ENCODE measurements around the gene ZCCHC4.

The ZCCHC4 gene

DNA sequence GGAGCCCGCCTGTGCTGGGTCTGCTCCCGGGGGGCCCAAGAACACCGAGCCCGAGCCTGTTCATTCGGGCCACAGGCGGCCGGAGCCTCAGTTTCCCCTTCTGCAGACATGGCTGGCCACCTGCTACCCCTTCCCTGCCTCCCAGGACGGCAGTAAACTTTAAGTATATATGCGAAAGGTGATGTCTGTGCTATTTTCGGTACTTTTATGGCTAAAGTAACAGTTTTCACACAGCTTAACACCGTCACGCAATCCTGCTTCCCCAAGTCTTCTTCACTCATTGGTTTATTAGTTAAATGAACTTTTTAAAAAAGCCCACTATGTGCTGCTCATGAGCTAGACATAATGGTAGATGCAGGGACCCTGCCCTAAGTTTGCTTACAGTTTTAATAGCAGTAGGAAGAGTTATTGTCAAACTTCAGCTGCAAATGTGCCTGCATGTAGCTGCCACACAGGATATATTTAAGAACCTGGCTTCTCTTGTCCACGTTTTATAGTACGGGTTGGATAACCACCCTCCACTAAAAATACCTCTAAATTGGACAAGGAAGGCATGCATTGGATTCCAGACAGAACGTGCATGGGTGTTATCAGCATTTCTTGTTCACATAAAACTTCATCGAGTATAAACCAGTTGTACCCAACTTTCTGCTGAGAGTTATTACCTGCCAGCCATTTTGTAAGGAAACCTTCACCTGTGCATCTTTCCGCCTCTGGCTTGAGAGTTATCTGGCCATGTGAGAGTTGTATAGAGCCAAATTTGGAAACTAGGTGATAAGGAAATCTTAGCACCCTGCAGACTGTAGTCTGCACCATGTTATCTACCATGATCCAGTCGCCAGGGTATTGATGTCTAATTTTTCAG, 65.2 kb downstream of the ZCCHC4 start:
- DNase-seq = no peak

DNA sequence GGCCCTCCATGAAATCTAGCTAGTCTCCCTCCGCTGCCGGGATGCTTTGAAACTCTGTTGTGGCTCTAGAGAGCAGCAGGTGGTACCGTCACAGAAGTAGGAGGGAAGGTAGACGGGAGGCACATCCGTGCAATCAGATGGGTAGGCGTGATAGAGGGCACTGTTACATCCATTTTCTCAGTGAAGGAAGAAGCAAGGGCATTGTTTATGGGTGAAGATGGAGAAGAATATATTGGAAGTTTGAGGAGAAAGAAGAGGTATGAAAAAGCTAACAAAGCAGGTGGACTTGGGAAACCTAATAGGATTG, 65.8 kb downstream of the ZCCHC4 start:
- no peak for DNase-seq

DNA sequence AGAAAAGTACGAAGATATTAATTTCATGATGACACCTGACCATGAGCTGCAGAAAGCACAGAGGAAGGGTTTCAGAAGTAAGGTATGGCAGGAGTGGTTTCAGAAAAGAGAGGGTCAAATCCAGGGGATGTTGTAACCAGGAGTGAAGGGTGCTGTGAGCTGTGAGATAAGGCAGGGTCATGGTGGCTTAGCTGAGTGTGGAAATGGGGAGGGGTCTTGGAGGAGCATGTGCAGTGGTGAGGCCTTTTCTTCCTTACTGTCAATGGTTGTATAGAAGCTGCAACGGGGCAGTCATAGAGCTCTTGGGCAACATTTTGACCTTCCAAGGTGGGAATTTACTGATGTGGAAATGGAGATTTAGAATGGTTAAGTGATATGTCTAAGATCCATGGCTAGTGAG, 67.0 kb downstream of the ZCCHC4 start:
- no peak for DNase-seq

DNA sequence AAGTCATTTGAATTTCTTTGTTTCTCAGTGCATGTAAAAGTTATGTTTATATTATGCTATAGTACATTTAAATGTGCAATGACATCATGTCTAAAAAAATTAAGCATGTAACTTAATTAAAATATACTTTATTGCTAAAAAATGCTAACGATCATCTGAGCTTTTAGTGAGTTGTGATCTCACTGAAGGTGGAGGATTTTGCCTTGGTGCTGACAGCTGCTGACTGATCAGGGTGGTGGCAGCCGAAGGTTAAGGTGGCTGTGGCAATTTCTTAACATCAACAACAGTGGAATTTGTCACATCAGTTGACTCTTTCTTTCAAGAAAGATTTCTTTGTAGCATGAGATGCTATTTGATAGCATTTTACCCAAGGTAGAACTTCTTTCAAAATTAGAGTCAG, 71.1 kb downstream of the ZCCHC4 start:
- DNase-seq = no peak

DNA sequence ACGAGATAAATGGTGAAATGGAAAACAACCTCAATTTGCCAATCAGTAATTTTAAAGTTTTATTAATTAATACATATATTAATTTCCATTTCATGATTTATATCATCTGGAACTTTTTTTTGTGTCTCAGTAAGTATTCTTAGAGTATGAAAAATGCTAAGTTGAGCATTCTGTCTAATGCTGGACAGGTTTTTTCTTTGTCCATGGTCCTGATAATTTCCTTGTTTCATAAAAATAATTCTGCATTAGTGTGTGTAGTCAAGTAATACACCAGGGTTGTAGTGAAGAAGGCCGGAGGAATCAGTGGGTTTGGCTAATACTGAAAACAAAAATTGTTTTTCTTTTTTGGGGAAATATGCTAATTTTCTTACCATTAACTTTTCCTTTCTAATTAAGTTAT, 74.4 kb downstream of the ZCCHC4 start:
- no peak for DNase-seq

DNA sequence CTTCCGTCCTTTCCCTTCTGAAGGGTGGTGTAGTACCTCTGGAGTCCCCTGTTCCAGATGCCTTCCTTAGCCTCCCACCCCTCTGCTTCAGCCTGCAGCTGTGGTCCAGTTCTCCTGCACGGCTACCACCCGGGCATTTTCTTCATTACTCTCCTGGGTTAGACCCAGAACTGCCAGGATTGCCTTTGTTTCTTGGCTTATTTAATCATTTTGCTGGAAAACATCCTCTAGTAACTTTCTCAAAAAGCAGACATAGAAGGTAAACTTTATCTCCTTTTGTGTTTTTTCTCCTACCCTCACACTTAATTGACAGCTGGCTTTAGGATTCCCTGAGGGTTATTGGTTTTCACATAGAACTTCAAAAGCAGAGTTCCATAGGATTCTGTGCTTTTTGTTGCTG, 84.7 kb downstream of the ZCCHC4 start:
- no peak for DNase-seq

DNA sequence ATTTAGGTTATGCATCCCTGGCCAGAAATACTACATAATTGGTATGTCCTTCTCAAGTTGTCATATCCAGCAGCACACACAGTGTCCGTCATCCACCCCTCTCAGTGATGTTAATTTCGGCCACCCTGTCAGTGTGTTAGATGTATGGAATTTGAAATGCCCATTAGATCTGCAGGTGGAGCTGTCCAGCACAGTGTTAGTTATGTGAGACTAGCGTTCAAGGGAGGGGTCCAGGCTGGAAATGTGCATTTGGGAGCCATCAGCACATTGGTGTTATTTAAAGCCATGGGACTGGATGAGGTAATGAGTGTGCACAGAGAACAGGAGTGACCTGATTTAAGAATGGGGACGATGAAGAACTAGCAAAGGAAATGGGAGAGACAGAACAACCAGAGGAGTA, 86.9 kb downstream of the ZCCHC4 start:
- DNase-seq = no peak

DNA sequence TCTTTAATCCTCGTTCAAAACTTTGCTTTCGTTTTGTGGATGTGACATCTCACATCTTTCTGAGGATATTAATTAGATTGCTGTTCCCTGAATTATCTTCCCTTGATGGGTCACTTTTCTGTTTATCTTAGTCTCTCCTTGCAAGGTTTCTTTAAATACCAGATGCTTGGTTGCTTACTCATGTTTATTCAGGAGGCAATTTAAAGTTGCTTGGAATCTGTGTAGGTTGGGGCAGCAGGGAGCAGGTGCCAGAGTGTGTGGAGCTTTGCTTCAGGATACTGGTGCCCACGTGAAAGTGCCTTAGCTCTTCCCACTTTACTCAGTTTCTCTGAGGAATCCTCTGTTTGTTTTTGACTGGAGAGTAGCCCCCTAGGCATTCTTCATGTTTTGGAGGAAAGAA, 88.5 kb downstream of the ZCCHC4 start:
- peak; percentile 30 for DNase-seq

DNA sequence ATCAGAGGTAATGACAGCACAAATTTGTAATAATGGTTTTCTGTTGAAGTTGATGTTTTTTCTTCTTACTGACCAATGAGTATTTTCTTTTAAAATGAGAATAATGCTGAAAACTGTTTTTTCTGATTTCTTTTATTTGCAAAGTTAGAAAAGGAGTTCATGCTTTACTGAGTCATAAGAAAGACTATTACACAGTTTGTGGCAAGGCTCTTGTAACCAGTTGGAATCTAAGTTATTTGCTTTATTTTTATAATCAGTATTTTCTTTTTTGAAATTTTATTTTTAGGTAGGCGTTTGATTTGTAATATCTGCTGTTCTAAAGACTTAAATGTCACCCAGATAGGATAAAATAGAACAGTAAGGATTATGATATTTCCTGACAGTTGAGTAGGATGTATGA, 89.9 kb downstream of the ZCCHC4 start:
- DNase-seq = peak; percentile 18

DNA sequence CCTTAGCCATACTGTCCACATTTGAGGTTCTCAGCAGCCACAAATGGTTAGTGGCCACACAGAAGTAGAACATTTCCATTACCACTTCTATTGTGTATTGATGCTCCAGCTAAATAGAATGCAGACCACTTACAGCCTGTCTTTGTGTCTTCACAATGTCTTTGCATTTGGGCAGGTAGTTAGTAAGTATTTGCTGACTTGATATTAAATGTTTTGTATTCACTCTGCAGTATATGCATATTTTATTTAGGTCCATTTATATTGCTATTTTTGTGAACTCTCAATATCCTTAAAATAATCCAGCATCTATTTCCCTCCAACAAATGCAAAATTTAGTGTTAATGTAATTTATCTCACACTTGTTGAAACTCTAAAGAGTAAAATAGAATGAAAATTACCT, 91.1 kb downstream of the ZCCHC4 start:
- no peak for DNase-seq

DNA sequence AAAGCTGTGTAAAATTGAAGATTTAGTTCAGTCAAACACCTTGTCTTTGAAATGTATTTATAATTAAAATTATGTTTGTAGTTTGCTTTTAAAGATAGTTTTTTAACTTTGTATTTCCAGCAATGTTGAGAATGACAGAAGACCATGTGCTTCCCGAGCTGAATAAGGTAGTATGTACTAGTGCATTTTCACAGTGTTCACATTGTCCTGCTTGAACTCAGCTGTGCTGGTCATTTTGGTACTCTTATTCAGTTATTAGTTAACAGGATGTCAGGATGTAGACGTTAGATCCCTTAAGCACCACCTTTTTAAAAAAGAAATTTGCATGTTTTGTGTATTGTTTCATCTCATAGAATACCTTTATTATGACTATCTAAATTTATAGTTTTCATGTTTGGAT, 92.9 kb downstream of the ZCCHC4 start:
- no peak for DNase-seq

DNA sequence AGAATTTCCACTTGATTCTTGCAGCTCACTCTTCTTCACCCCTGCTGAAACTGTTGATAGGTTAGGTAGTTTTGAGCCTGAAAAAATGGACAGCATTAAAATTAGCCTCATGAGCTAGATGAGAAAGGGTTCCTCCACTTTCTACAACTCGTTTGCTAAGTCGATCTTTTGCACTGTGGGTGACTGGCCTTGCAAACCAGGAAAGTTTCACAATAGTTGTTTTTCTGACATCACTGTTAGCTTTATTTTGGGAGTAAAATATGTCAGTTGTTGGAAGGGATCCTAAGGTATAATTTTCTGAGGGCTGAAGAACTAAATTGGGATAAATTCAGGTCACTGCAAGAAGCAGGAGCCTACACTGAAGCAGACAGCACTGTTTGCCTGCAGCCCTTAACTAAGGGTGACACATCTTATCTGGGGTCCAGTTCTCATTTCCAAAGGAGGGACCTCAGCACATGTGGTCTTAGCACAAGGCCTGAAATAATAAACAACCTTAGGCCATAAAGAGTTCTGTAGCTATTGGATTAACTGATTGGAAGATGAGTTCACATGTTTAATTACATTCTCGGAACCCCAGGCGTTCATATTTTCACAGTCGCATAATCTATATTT, 93.6 kb downstream of the ZCCHC4 start:
- no peak for DNase-seq

DNA sequence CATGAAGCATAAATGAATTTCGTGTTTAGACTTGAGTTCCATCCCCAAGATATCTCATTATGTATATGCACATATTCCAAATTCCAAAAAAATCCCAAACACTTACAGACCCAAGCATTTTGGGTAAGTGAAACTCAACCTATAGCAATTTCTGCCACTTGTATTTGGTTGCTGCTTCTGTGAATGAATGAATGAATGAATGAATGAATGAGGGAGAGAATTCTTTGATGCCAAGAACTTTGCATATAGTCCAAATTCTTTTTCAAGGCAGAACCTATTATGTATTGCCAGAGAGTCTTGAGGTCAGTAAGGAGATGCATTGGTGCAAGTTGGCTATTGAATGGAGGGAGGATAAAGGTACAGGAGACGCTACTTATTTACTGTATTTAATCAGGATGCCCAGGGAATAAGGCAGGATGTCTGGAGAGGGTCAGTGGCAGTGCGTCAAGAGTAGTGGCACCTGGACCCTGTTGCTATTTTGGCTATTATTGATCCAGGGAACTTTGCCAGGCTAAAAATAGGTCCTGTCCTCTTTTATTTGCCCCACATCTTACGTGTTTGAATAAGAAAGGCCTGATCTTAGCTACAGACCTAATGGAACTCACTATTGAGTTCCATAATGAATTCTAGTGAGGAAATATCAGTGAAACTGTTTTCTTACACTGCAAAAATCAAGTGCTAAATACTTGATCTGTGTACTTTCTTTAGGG, 98.4 kb downstream of the ZCCHC4 start:
- DNase-seq = no peak

DNA sequence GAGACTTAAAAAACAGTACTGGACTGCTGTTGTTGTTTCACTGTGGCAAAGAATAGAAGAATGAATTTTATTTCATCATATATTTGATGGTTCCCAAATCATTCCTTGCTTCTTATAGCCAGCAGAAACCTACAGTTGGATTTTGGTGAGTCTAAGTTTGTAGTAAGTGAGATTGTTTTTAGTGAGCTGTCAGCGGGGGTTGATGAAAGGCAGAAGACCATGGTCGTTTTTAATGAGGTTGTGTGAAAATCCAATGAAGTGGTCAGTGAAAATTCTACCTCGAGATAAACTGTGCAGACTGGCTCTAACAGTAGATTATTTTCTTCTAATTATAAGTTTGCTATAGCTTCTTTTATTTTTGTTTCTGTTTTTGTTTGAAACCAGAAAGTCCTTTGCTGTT, 100.7 kb downstream of the ZCCHC4 start:
- DNase-seq = no peak

DNA sequence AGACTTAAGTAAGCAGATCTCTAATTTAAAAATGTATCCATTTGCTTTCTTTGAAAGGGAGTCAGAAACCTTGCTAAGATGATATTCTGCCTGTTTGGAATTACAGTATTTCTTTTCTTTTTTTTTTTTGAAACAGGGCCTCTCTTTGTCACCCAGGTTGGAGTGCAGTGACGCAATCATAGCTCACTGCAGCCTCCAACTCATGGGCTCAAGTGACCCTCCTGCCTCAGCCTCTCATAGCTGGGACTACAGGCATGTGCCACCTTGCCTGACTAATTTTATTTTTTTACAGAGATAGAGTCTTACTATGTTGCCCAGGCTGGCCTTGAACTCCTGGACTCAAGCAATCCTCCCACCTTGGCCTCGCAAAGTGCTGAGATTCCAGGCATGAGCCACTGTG, 104.4 kb downstream of the ZCCHC4 start:
- DNase-seq = no peak

All from fibroblast of skin of back (primary cell).